H1 (cell line): ENCODE measurements around the gene POGZ. TPM values are rescaled to one million over a fixed set of nuclear protein-coding genes. Genes with fewer than 3 reads are reported as not detected.

Experiments used
- CTCF ChIA-PET: fragments of 300-600 bp; sonication (Branson Sonifier 250); formaldehyde crosslinking; loops from one replicate; lab custom pipeline; 2021; ENCODE audit not compliant: partially characterized antibody; lab: Charles Lee
- POLR2A ChIA-PET: fragments of 300-600 bp; sonication (Branson Sonifier 250); formaldehyde crosslinking; loops from one replicate; lab custom pipeline; 2021; ENCODE audit warnings: inconsistent platforms; ENCODE audit not compliant: partially characterized antibody; lab: Charles Lee
- DNase-seq, 2 experiments: peaks; one replicate each; pipeline versions ENCODE4 v3.0.0 to v3.0.0-alpha.2; 2010 to 2022; ENCODE audit warnings: low spot score in 2 of 2, low read depth in 1 of 2, mixed read lengths in 1 of 2
- FAIRE-seq: peaks from 2 replicates; lab custom pipeline; 2011; peaks lifted over from hg19 to GRCh38; lab: Jason Lieb, UNC
- H2AFZ ChIP-seq: 2 replicates; pipeline ENCODE4 v1.8.1; 2012; ENCODE audit warnings: low read length, inconsistent platforms
- H2AK5ac ChIP-seq: 2 replicates; pipeline ENCODE4 v1.6.1; 2013; ENCODE audit warnings: low read depth, low read length
- H2BK120ac ChIP-seq: replicated peaks from 2 replicates; pipeline ENCODE3; 2013; ENCODE audit warnings: low read depth, low read length, inconsistent platforms
- H2BK12ac ChIP-seq: 2 replicates; pipeline ENCODE4 v1.6.1; 2013; ENCODE audit warnings: low read depth, low read length
- H2BK15ac ChIP-seq: 2 replicates; pipeline ENCODE4 v1.6.1; 2013; ENCODE audit warnings: low read length
- H2BK20ac ChIP-seq: 2 replicates; pipeline ENCODE4 v1.6.1; 2013; ENCODE audit warnings: low read length
- H2BK5ac ChIP-seq: 2 replicates; pipeline ENCODE4 v1.6.1; 2013; ENCODE audit warnings: low read depth, low read length
- H3K14ac ChIP-seq: 2 replicates; pipeline ENCODE4 v1.6.1; 2013; ENCODE audit warnings: inconsistent platforms; ENCODE audit not compliant: insufficient read length
- H3K18ac ChIP-seq: 2 replicates; pipeline ENCODE4 v1.6.1; 2013; ENCODE audit warnings: low read length; ENCODE audit errors: extremely low read depth
- H3K23ac ChIP-seq: 2 replicates; pipeline ENCODE4 v1.6.1; 2013; ENCODE audit warnings: inconsistent platforms; ENCODE audit not compliant: insufficient read length
- H3K23me2 ChIP-seq: 2 replicates; pipeline ENCODE4 v1.6.1; 2013; ENCODE audit warnings: low read depth, low read length
- H3K27ac ChIP-seq: 2 replicates; pipeline ENCODE4 v1.6.1; 2011; ENCODE audit warnings: low read depth, low read length, inconsistent platforms
- H3K27me3 ChIP-seq, 4 experiments: replicated peaks in 1 of 4; 1 replicate in 1 of 4; 2 replicates in 3 of 4; pipeline versions ENCODE4 v1.6.1 to v1.8.1; 2011 to 2013; ENCODE audit warnings: low read length in 3 of 4, mild to moderate bottlenecking in 3 of 4, inconsistent platforms in 2 of 4, mixed read lengths in 2 of 4, moderate library complexity in 1 of 4; ENCODE audit not compliant: control insufficient read depth in 3 of 4, insufficient read depth in 3 of 4; ENCODE audit errors: extremely low read depth in 1 of 4
- H3K36me3 ChIP-seq, 4 experiments: 2 replicates each; pipeline versions ENCODE4 v1.6.1 to v1.8.1; 2011 to 2013; ENCODE audit warnings: mild to moderate bottlenecking in 4 of 4, low read length in 3 of 4, moderate library complexity in 2 of 4, control low read depth in 1 of 4, inconsistent platforms in 1 of 4; ENCODE audit not compliant: insufficient read depth in 4 of 4, control insufficient read depth in 2 of 4
- H3K4ac ChIP-seq: replicated peaks from 2 replicates; pipeline ENCODE3; 2013; ENCODE audit warnings: low read length, low read depth, mixed read lengths, inconsistent platforms; ENCODE audit not compliant: insufficient read length
- H3K4me1 ChIP-seq, 4 experiments: replicated peaks in 1 of 4; 1 replicate in 1 of 4; 2 replicates in 3 of 4; pipeline versions ENCODE4 v1.6.1 to v1.8.1; 2011 to 2013; ENCODE audit warnings: low read length in 3 of 4, inconsistent platforms in 2 of 4, mixed read lengths in 1 of 4; ENCODE audit not compliant: insufficient read depth in 4 of 4, control insufficient read depth in 3 of 4
- H3K4me2 ChIP-seq, 2 experiments: 2 replicates each; pipeline versions ENCODE4 v1.6.1 to v1.8.1; 2011 to 2013; ENCODE audit warnings: low read depth in 2 of 2, low read length in 2 of 2, control low read depth in 1 of 2, inconsistent platforms in 1 of 2, mild to moderate bottlenecking in 1 of 2; ENCODE audit not compliant: insufficient read depth in 1 of 2
- H3K4me3 ChIP-seq, 4 experiments: fragments of 200-600, 300-600 bp in 1 of 4; sonication (generic), shearing (Covaris generic), sonication (Bioruptor Twin) in 1 of 4; 2 replicates each; pipeline versions ENCODE4 v1.5.1 to v1.8.1; 2011 to 2016; ENCODE audit warnings: low read length in 4 of 4, low read depth in 3 of 4, control low read depth in 2 of 4, inconsistent platforms in 2 of 4, mild to moderate bottlenecking in 2 of 4, mixed read lengths in 1 of 4, moderate library complexity in 1 of 4; ENCODE audit not compliant: insufficient read depth in 2 of 4; ENCODE audit errors: extremely low read depth in 1 of 4
- H3K56ac ChIP-seq: replicated peaks from 2 replicates; pipeline ENCODE3; 2013; ENCODE audit warnings: low read depth, mild to moderate bottlenecking, mixed read lengths, low read length, inconsistent platforms; ENCODE audit not compliant: insufficient read length
- H3K79me1 ChIP-seq: 2 replicates; pipeline ENCODE4 v1.6.1; 2013; ENCODE audit warnings: low read depth, low read length, control low read depth
- H3K79me2 ChIP-seq, 2 experiments: 2 replicates each; pipeline versions ENCODE4 v1.6.1 to v1.8.1; 2012 to 2013; ENCODE audit warnings: low read length in 2 of 2, mild to moderate bottlenecking in 2 of 2, inconsistent platforms in 1 of 2; ENCODE audit not compliant: insufficient read depth in 2 of 2, control insufficient read depth in 1 of 2
- H3K9ac ChIP-seq, 4 experiments: replicated peaks in 1 of 4; 1 replicate in 1 of 4; 2 replicates in 3 of 4; pipeline versions ENCODE4 v1.6.1 to v1.8.1; 2011 to 2013; ENCODE audit warnings: low read depth in 3 of 4, low read length in 3 of 4, control low read depth in 2 of 4, mild to moderate bottlenecking in 2 of 4, moderate library complexity in 2 of 4, inconsistent platforms in 1 of 4; ENCODE audit errors: extremely low read depth in 1 of 4
- H3K9me3 ChIP-seq, 2 experiments: 2 replicates each; pipeline versions ENCODE4 v1.6.1 to v1.8.1; 2012 to 2013; ENCODE audit warnings: mild to moderate bottlenecking in 2 of 2, moderate library complexity in 2 of 2, control low read depth in 1 of 2, inconsistent platforms in 1 of 2, low read depth in 1 of 2, low read length in 1 of 2, mixed read lengths in 1 of 2; ENCODE audit not compliant: insufficient read depth in 2 of 2
- H4K20me1 ChIP-seq, 2 experiments: replicated peaks in 1 of 2; 2 replicates each; pipeline versions ENCODE3 to v1.8.1; 2011 to 2013; ENCODE audit warnings: inconsistent platforms in 2 of 2, low read length in 2 of 2, mild to moderate bottlenecking in 1 of 2; ENCODE audit not compliant: insufficient read depth in 2 of 2, control insufficient read depth in 1 of 2
- H4K5ac ChIP-seq: 2 replicates; pipeline ENCODE4 v1.6.1; 2013; ENCODE audit warnings: low read length, low read depth, mixed read lengths, inconsistent platforms; ENCODE audit not compliant: insufficient read length
- H4K8ac ChIP-seq: 2 replicates; pipeline ENCODE4 v1.8.0; 2013; ENCODE audit warnings: mild to moderate bottlenecking, moderate library complexity, low read length, inconsistent platforms; ENCODE audit not compliant: insufficient read depth; ENCODE audit errors: extremely low read depth
- H4K91ac ChIP-seq: replicated peaks from 2 replicates; pipeline ENCODE3; 2013; ENCODE audit warnings: low read length, mixed read lengths, inconsistent platforms; ENCODE audit not compliant: insufficient read length
- BACH1 ChIP-seq: IDR thresholded peaks from 2 replicates; pipeline ENCODE4 v1.6.1; 2012; ENCODE audit warnings: low read length, improper control_type of control experiment
- EP300 ChIP-seq, 2 experiments: IDR thresholded peaks; 1 replicate in 1 of 2; 2 replicates in 1 of 2; pipeline ENCODE4 v1.6.1; 2011 to 2012; ENCODE audit warnings: low read depth in 2 of 2, low read length in 2 of 2, mild to moderate bottlenecking in 2 of 2, borderline replicate concordance in 1 of 2, inconsistent platforms in 1 of 2, moderate library complexity in 1 of 2
- GABPA ChIP-seq: IDR thresholded peaks from 2 replicates; pipeline ENCODE4 v1.6.1; 2011; ENCODE audit warnings: mild to moderate bottlenecking, low read length, moderate library complexity, borderline replicate concordance; ENCODE audit not compliant: insufficient read depth
- JUND ChIP-seq: IDR thresholded peaks from 2 replicates; pipeline ENCODE4 v1.6.1; 2011; ENCODE audit warnings: mild to moderate bottlenecking, improper control_type of control experiment, low read length
- RAD21 ChIP-seq, 2 experiments: IDR thresholded peaks in 1 of 2; conservative IDR thresholded peaks in 1 of 2; 2 replicates each; pipeline ENCODE4 v1.6.1; 2011; ENCODE audit warnings: low read depth in 2 of 2, low read length in 2 of 2, improper control_type of control experiment in 1 of 2, inconsistent platforms in 1 of 2, mild to moderate bottlenecking in 1 of 2, moderate library complexity in 1 of 2
- TAF7 ChIP-seq: optimal IDR thresholded peaks from 2 replicates; pipeline ENCODE3; 2011; ENCODE audit warnings: low read depth, mild to moderate bottlenecking, inconsistent platforms, low read length, moderate library complexity, borderline replicate concordance
- TCF12 ChIP-seq: IDR thresholded peaks from 2 replicates; pipeline ENCODE4 v1.6.1; 2011; ENCODE audit warnings: low read depth, mild to moderate bottlenecking, low read length
- WGBS, 2 experiments: shearing (Covaris generic) in 1 of 2; methylation state at CpG; one replicate each; pipeline versions ENCODE4 v1.1.6 to v1.1.7; 2013 to 2015; ENCODE audit warnings: low lambda C conversion rate in 2 of 2, mixed read lengths in 2 of 2, inconsistent platforms in 1 of 2, low coverage in 1 of 2, missing lambda C conversion rate in 1 of 2; ENCODE audit not compliant: insufficient replicate concordance in 2 of 2, insufficient coverage in 1 of 2, insufficient read length in 1 of 2; ENCODE audit errors: extremely low coverage in 1 of 2, missing lambda C conversion rate in 1 of 2; 5-methylcytosine and 5-hydroxymethylcytosine counted together
- polyA plus RNA-seq, 7 experiments: library from polyadenylated mRNA; depleted of rRNA in 3 of 7; stranded (reverse) in 5 of 7; unstranded in 2 of 7; fragments of >200 nt in 5 of 7; fragments of 200-250 nt in 2 of 7; gene quantifications; 1 replicate in 5 of 7; 2 replicates in 1 of 7; 4 replicates in 1 of 7; pipeline versions ENCODE4 v1.2.1 to v1.2.3, GENCODE V29; 2011 to 2013; ENCODE audit warnings: missing spikeins in 2 of 7, mixed read lengths in 2 of 7
- total RNA-seq: library from RNA; stranded (reverse); fragmentation: NEBNext Ultra II Directional; extraction: Animal tissue kit (Norgen Biotek cat#: 25700); gene quantifications from 2 replicates; pipeline ENCODE4 v1.2.1, GENCODE V29; 2021
- TF ChIP-seq, protein P1 (sequence below): IDR thresholded peaks from 2 replicates; pipeline ENCODE4 v1.6.1; 2011; ENCODE audit warnings: low read length, improper control_type of control experiment

POGZ gene
- total and polyA plus RNA-seq, 2 of the 8 experiments (the other 6 are each of a cell fraction or from before 2014, with no cell fraction given) = 66.4 to 105 TPM

DNA sequence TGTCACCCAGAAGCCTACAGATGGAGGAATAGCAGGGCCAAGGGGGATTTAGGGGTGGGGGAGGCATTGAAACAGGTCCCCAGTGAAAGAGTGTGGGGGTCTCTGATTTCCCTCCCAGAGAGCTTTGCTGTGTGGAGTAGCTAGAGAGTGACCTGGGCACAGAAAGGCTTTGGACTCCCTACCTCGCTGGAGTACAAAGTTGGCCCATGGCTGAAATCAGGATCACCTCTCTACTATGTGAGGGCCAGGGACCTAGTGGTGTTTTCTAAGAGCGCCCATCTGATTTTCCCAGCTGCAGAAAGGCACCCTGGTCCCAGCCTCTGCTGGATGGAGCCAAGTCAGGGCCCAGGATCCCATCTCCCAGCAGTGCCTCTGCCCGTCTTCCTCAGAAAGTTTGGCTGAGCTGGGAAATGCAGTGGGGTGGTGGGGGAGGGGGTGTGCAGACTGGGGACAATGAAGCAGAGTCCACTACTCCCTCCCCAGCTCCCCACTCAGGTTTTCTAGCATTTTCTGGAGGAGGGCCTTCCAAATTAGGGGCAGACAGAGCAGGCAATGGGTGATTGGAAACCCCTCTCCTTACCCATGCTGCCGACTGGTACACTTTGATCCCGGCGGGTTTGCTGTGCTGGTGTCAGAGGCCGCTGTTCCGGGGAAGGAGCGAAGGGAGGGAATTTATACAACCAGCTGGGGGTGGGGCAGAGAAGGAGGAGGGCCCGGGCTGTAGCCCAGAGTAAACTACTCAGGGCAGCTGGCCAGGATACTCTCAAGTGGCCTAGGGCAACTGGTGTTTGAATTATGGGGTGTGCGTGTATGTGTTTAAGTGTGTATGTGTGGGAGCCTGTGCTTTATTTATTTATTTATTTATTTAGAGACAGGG lies 87.0 kb downstream of the POGZ start, which contains the start of gene SELENBP1:
TSS of gene SELENBP1 (minus strand) at position 648 of the 877 bp plus-strand sequence. CDS start at position 584, 64 bp downstream.
- no peaks in the 10 kb centered on the region; a peak in 1 of 8 replicates for H3K36me3 ChIP-seq
- DNase-seq (peak; percentile 19 to 76), FAIRE-seq (no peak)
- H3K27ac ChIP-seq = no peak within 1 kb of the TSS
- peak within 1 kb of the TSS; percentile 85 for H2BK120ac ChIP-seq
- peak within 1 kb of the TSS; percentile 11 to 55 (median 31); a peak in 7 of 8 replicates for H3K4me3 ChIP-seq
- H4K8ac ChIP-seq = peak within 1 kb of the TSS; percentile 22
- H2AFZ ChIP-seq = peak within 1 kb of the TSS; percentile 24
- 32% methylated on average over 11 of the region's 11 CpGs; no CpG with 5 or more reads in 1 of the 2 experiments for WGBS, 2 experiments
- no peaks in the 10 kb centered on the region for H3K79me2 ChIP-seq
- peak within 1 kb of the TSS; percentile 66; the same call in 1 of the 2 replicates for H2BK5ac ChIP-seq
- no peaks in the 10 kb centered on the region for H3K27me3 ChIP-seq
- H3K4me1 ChIP-seq = peaks cover 0 to 11% (median 8%) of the 10 kb centered on the region in 4 experiments; a peak in 6 of 7 replicates
- peak within 1 kb of the TSS; percentile 77 for H4K91ac ChIP-seq
- CTCF ChIA-PET = interaction anchor here (0.5 to 1.7 kb wide), 9 partner anchors 16 to 71 kb away, joined by 3 to 5 read pairs (median 4); partner anchors contain the start of gene PSMB4
- no peaks in the 10 kb centered on the region for H4K20me1 ChIP-seq
- H2AK5ac ChIP-seq = 0 out of 2 replicates have a peak within 1 kb of the TSS, but pooled peaks have one; percentile 1
- H4K5ac ChIP-seq = no peak within 1 kb of the TSS
- POLR2A ChIA-PET = interaction anchor here (0.6 to 2.1 kb wide), 12 partner anchors 9 to 122 kb away, joined by 3 to 12 read pairs (median 4); partner anchors contain the start of genes PI4KB, PSMB4 and RFX5
- peak within 1 kb of the TSS; percentile 84; the same call in 1 of the 2 replicates for H2BK12ac ChIP-seq
- H3K14ac ChIP-seq = no peak within 1 kb of the TSS
- H2BK20ac ChIP-seq = no peak within 1 kb of the TSS; the same call in 1 of the 2 replicates
- peak within 1 kb of the TSS; percentile 95 for H2BK15ac ChIP-seq
- H3K18ac ChIP-seq = peak within 1 kb of the TSS; percentile 90
- H3K23ac ChIP-seq = no peak within 1 kb of the TSS
- H3K9me3 ChIP-seq = no peaks in the 10 kb centered on the region
- H3K4ac ChIP-seq = peak within 1 kb of the TSS; percentile 96
- H3K56ac ChIP-seq = peak within 1 kb of the TSS; percentile 53
- H3K9ac ChIP-seq = peak within 1 kb of the TSS in 3 of 4 experiments; percentile 16 to 49 (median 28); a peak in 4 of 7 replicates
- peak within 1 kb of the TSS; percentile 59 to 60 for H3K4me2 ChIP-seq
- peaks cover 2% of the 10 kb centered on the region; the same call in 1 of the 2 replicates for H3K23me2 ChIP-seq
- H3K79me1 ChIP-seq = no peaks in the 10 kb centered on the region
- TF ChIP-seq GABPA (no peak), RAD21 (IDR thresholded peaks at IDR 0.05 in 1 of 2, conservative IDR thresholded peaks at IDR 0.05 in 1 of 2; ENCODE audit: low read depth in 2 of 2, low read length in 2 of 2) (no peak), TCF12 (no peak), BACH1 (no peak), JUND (no peak), EP300 (IDR thresholded peaks at IDR 0.05; ENCODE audit: borderline replicate concordance in 1 of 2, low read depth in 2 of 2, low read length in 2 of 2) (no peak), TAF7 (no peak)
- TF ChIP-seq, protein P1, sequence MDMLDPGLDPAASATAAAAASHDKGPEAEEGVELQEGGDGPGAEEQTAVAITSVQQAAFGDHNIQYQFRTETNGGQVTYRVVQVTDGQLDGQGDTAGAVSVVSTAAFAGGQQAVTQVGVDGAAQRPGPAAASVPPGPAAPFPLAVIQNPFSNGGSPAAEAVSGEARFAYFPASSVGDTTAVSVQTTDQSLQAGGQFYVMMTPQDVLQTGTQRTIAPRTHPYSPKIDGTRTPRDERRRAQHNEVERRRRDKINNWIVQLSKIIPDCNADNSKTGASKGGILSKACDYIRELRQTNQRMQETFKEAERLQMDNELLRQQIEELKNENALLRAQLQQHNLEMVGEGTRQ = no peak
